HUES6 (cell line): ENCODE measurements around the gene SERGEF.

Source experiments
- H3K27ac ChIP-seq: 2 replicates; pipeline ENCODE4 v1.7.0; 2013; ENCODE audit warnings: low read depth, mild to moderate bottlenecking, low read length, inconsistent platforms
- H3K27me3 ChIP-seq: 2 replicates; pipeline ENCODE4 v1.6.1; 2013; ENCODE audit warnings: low read length; ENCODE audit not compliant: control insufficient read depth, insufficient read depth
- H3K36me3 ChIP-seq: 2 replicates; pipeline ENCODE4 v1.6.1; 2013; ENCODE audit warnings: low read length; ENCODE audit not compliant: control insufficient read depth, insufficient read depth
- H3K4me1 ChIP-seq: 2 replicates; pipeline ENCODE4 v1.6.1; 2013; ENCODE audit warnings: low read length; ENCODE audit not compliant: control insufficient read depth, insufficient read depth
- H3K4me3 ChIP-seq: 2 replicates; pipeline ENCODE4 v1.5.1; 2013; ENCODE audit warnings: low read depth, low read length
- H3K9ac ChIP-seq: one replicate; pipeline ENCODE4 v1.6.1; 2013; ENCODE audit warnings: mild to moderate bottlenecking, low read length
- H3K9me3 ChIP-seq: 2 replicates; pipeline ENCODE4 v1.6.1; 2013; ENCODE audit warnings: low read depth, low read length; ENCODE audit not compliant: control insufficient read depth, insufficient read depth

SERGEF gene

GRCh38 chr11:17748044-17748443, 264.8 kb downstream of the SERGEF start:
- Histone ChIP-seq H3K36me3 (no peaks in the 10 kb centered on the region), H3K4me3 (no peak overlapping the region), H3K9ac (no peak overlapping the region), H3K27me3 (peaks cover 28% of the 10 kb centered on the region; the same call in 1 of the 2 replicates), H3K4me1 (no peaks in the 10 kb centered on the region), H3K9me3 (no peaks in the 10 kb centered on the region), H3K27ac (no peak overlapping the region)

- Histone ChIP-seq H3K4me1 (no peaks in the 10 kb centered on the region), H3K27ac (no peak overlapping the region), H3K4me3 (no peak overlapping the region), H3K9ac (no peak overlapping the region), H3K36me3 (no peaks in the 10 kb centered on the region), H3K27me3 (peaks cover 26% of the 10 kb centered on the region; the same call in 1 of the 2 replicates), H3K9me3 (no peaks in the 10 kb centered on the region)
These were observed 265.5 kb downstream of the SERGEF start for GRCh38 chr11:17747131-17747955.

- Histone ChIP-seq H3K4me1 (no peaks in the 10 kb centered on the region), H3K36me3 (no peaks in the 10 kb centered on the region), H3K27ac (no peak overlapping the region), H3K27me3 (peaks cover 17% of the 10 kb centered on the region; the same call in 1 of the 2 replicates), H3K9me3 (no peaks in the 10 kb centered on the region), H3K4me3 (no peak overlapping the region), H3K9ac (no peak overlapping the region)
These were observed 266.8 kb downstream of the SERGEF start for GRCh38 chr11:17746096-17746495.

- Histone ChIP-seq H3K27ac (no peak overlapping the region), H3K36me3 (no peaks in the 10 kb centered on the region), H3K4me3 (no peak overlapping the region), H3K27me3 (peaks cover 21% of the 10 kb centered on the region), H3K9me3 (no peaks in the 10 kb centered on the region), H3K9ac (no peak overlapping the region), H3K4me1 (no peaks in the 10 kb centered on the region)
These were observed 267.6 kb downstream of the SERGEF start for GRCh38 chr11:17745023-17745772.

- Histone ChIP-seq H3K4me3 (no peak overlapping the region), H3K9me3 (no peaks in the 10 kb centered on the region), H3K27me3 (peaks cover 30% of the 10 kb centered on the region), H3K36me3 (no peaks in the 10 kb centered on the region), H3K27ac (no peak overlapping the region), H3K9ac (no peak overlapping the region), H3K4me1 (no peaks in the 10 kb centered on the region)
These were observed 268.5 kb downstream of the SERGEF start for GRCh38 chr11:17744151-17744940.

- Histone ChIP-seq H3K4me1 (peaks cover under 1% of the 10 kb centered on the region), H3K27me3 (peaks cover 35% of the 10 kb centered on the region), H3K9ac (no peak overlapping the region), H3K9me3 (no peaks in the 10 kb centered on the region), H3K36me3 (no peaks in the 10 kb centered on the region), H3K4me3 (no peak overlapping the region), H3K27ac (no peak overlapping the region)
These were observed 269.1 kb downstream of the SERGEF start for GRCh38 chr11:17743808-17744119.

- Histone ChIP-seq H3K9ac (no peak overlapping the region), H3K36me3 (no peaks in the 10 kb centered on the region), H3K27ac (no peak overlapping the region), H3K27me3 (peaks cover 41% of the 10 kb centered on the region), H3K4me1 (peaks cover 6% of the 10 kb centered on the region), H3K9me3 (no peaks in the 10 kb centered on the region), H3K4me3 (no peak overlapping the region)
These were observed 269.6 kb downstream of the SERGEF start for GRCh38 chr11:17743026-17743807.

- Histone ChIP-seq H3K9me3 (no peaks in the 10 kb centered on the region), H3K27ac (no peak overlapping the region), H3K36me3 (no peaks in the 10 kb centered on the region), H3K27me3 (peaks cover 53% of the 10 kb centered on the region), H3K4me1 (peaks cover 6% of the 10 kb centered on the region), H3K9ac (no peak overlapping the region), H3K4me3 (no peak overlapping the region)
These were observed 270.8 kb downstream of the SERGEF start for GRCh38 chr11:17742019-17742418.

GRCh38 chr11:17741487-17741886, 271.4 kb downstream of the SERGEF start:
- no peaks in the 10 kb centered on the region for H3K36me3 ChIP-seq
- peaks cover 58% of the 10 kb centered on the region for H3K27me3 ChIP-seq
- no peak overlapping the region for H3K27ac ChIP-seq
- no peak overlapping the region for H3K9ac ChIP-seq
- H3K9me3 ChIP-seq = no peaks in the 10 kb centered on the region
- H3K4me3 ChIP-seq = no peak overlapping the region
- H3K4me1 ChIP-seq = peaks cover 6% of the 10 kb centered on the region

- Histone ChIP-seq H3K4me3 (no peak overlapping the region), H3K4me1 (peaks cover 10% of the 10 kb centered on the region), H3K27ac (no peak overlapping the region), H3K36me3 (no peaks in the 10 kb centered on the region), H3K9me3 (no peaks in the 10 kb centered on the region), H3K9ac (no peak overlapping the region), H3K27me3 (peaks cover 66% of the 10 kb centered on the region)
These were observed 272.1 kb downstream of the SERGEF start for GRCh38 chr11:17740649-17741235.
